ENCODE data around the gene SLC1A7. TPM values are rescaled to one million over a fixed set of nuclear protein-coding genes. Genes with fewer than 3 reads are reported as not detected.

Gene SLC1A7
- total RNA-seq, 4 donors from 2014 or later = 0.54 to 1.6 (median 0.62) TPM; not detected in 1

GRCh38 chr1:53130878-53131589 lies 11.4 kb downstream of the SLC1A7 start:
- no peak overlapping the region for H3K4me3 ChIP-seq
- H3K27me3 ChIP-seq = no peaks in the 10 kb centered on the region
- peaks cover 0 to 41% (median 3%) of the 10 kb centered on the region in 3 donors for H3K4me1 ChIP-seq
- no peak for ATAC-seq
- H3K27ac ChIP-seq = peak overlapping the region in 3 of 4 donors; percentile 43 to 73 (median 68)
- WGBS, 2 donors (ENCODE audit: low coverage in 1 of 2) = 27 to 38% methylated on average over 8 to 9 of the region's 9 CpGs
- H3K9me3 ChIP-seq = no peaks in the 10 kb centered on the region
- no peaks in the 10 kb centered on the region for H3K36me3 ChIP-seq
- TF ChIP-seq EP300 (IDR thresholded peaks at IDR 0.05) = peak; percentile 53
- peak; percentile 80 for TF ChIP-seq POLR2AphosphoS5 (IDR thresholded peaks at IDR 0.05)
- TF ChIP-seq CTCF (IDR thresholded peaks at IDR 0.05) = no peak

- H3K4me1 ChIP-seq = peaks cover 0 to 41% (median 4%) of the 10 kb centered on the region in 3 donors
These were observed 11.9 kb downstream of the SLC1A7 start for GRCh38 chr1:53130598-53130877.

GRCh38 chr1:53129891-53130597 lies 12.4 kb downstream of the SLC1A7 start:
- 58 to 90% methylated on average over 3 to 5 of the region's 12 CpGs for WGBS, 2 donors (ENCODE audit: low coverage in 1 of 2)
- ATAC-seq = no peak
- Histone ChIP-seq H3K4me1 (peaks cover 0 to 42% (median 5%) of the 10 kb centered on the region in 3 donors), H3K36me3 (no peaks in the 10 kb centered on the region), H3K4me3 (no peak overlapping the region), H3K27ac (peak overlapping the region in 3 of 4 donors; percentile 43 to 73 (median 68)), H3K9me3 (no peaks in the 10 kb centered on the region), H3K27me3 (no peaks in the 10 kb centered on the region)
- TF ChIP-seq POLR2AphosphoS5 (IDR thresholded peaks at IDR 0.05) (no peak), POLR2A (IDR thresholded peaks at IDR 0.05) (no peak), CTCF (IDR thresholded peaks at IDR 0.05) (no peak)

More at GRCh38 chr1:53130598-53130877, 11.9 kb downstream of the SLC1A7 start:
- no peak for ATAC-seq
- Histone ChIP-seq H3K27me3 (no peaks in the 10 kb centered on the region), H3K9me3 (no peaks in the 10 kb centered on the region), H3K36me3 (no peaks in the 10 kb centered on the region), H3K4me3 (no peak overlapping the region), H3K27ac (peak overlapping the region in 3 of 4 donors; percentile 43 to 73 (median 68))
- no CpG with 5 or more reads among the region's 1 CpG for WGBS, 2 donors (ENCODE audit: low coverage in 1 of 2)
- TF ChIP-seq POLR2A (IDR thresholded peaks at IDR 0.05) = no peak
- TF ChIP-seq POLR2AphosphoS5 (IDR thresholded peaks at IDR 0.05) = no peak
- TF ChIP-seq CTCF (IDR thresholded peaks at IDR 0.05) = no peak
- no peak for TF ChIP-seq EP300 (IDR thresholded peaks at IDR 0.05)

- no CpG with 5 or more reads among the region's 4 CpGs for WGBS, 2 donors (ENCODE audit: low coverage in 1 of 2)
- H3K27ac ChIP-seq = no peak overlapping the region
- H3K4me1 ChIP-seq = peaks cover 0 to 56% (median 6%) of the 10 kb centered on the region in 3 donors
- no peak overlapping the region for H3K4me3 ChIP-seq
- TF ChIP-seq EP300 (IDR thresholded peaks at IDR 0.05) (no peak), POLR2AphosphoS5 (IDR thresholded peaks at IDR 0.05) (no peak), CTCF (IDR thresholded peaks at IDR 0.05) (no peak), POLR2A (IDR thresholded peaks at IDR 0.05) (no peak)
- H3K36me3 ChIP-seq = no peaks in the 10 kb centered on the region
- ATAC-seq = no peak
- H3K9me3 ChIP-seq = no peaks in the 10 kb centered on the region
- H3K27me3 ChIP-seq = no peaks in the 10 kb centered on the region
These were observed 14.0 kb downstream of the SLC1A7 start for GRCh38 chr1:53128401-53128800.

- no peaks in the 10 kb centered on the region for H3K9me3 ChIP-seq
- H3K27ac ChIP-seq = peak overlapping the region in 1 of 4 donors; percentile 17
- 83 to 90% methylated on average over 1 to 2 of the region's 5 CpGs for WGBS, 2 donors (ENCODE audit: low coverage in 1 of 2)
- H3K4me1 ChIP-seq = peaks cover 0 to 64% (median 6%) of the 10 kb centered on the region in 3 donors
- TF ChIP-seq POLR2A (IDR thresholded peaks at IDR 0.05) (no peak), POLR2AphosphoS5 (IDR thresholded peaks at IDR 0.05) (no peak), EP300 (IDR thresholded peaks at IDR 0.05) (no peak), CTCF (IDR thresholded peaks at IDR 0.05) (no peak)
- ATAC-seq = no peak
- no peak overlapping the region for H3K4me3 ChIP-seq
- no peaks in the 10 kb centered on the region for H3K27me3 ChIP-seq
- H3K36me3 ChIP-seq = no peaks in the 10 kb centered on the region
These were observed 14.9 kb downstream of the SLC1A7 start for GRCh38 chr1:53127546-53127945.
